IPS-15b (cell line): ENCODE data around the gene ACVRL1.

Source experiments
- H3K27me3 ChIP-seq: one replicate; pipeline ENCODE4 v1.6.1; 2013; ENCODE audit warnings: low read length; ENCODE audit not compliant: control insufficient read depth, insufficient read depth
- H3K36me3 ChIP-seq: one replicate; pipeline ENCODE4 v1.6.1; 2013; ENCODE audit warnings: low read length; ENCODE audit not compliant: control insufficient read depth, insufficient read depth
- H3K4me1 ChIP-seq: one replicate; pipeline ENCODE4 v1.6.1; 2013; ENCODE audit warnings: mild to moderate bottlenecking, low read length; ENCODE audit not compliant: control insufficient read depth, insufficient read depth
- H3K4me3 ChIP-seq: one replicate; pipeline ENCODE4 v1.5.1; 2013; ENCODE audit warnings: low read depth, low read length
- H3K9ac ChIP-seq: one replicate; pipeline ENCODE4 v1.6.1; 2013; ENCODE audit warnings: low read depth, mild to moderate bottlenecking, low read length
- H3K9me3 ChIP-seq: one replicate; pipeline ENCODE4 v1.6.1; 2013; ENCODE audit warnings: mild to moderate bottlenecking, low read length; ENCODE audit not compliant: control insufficient read depth, insufficient read depth

Gene ACVRL1

GRCh38 chr12:51890511-51891171 is 16.7 kb upstream of the ACVRL1 start:
- Histone ChIP-seq H3K9me3 (no peaks in the 10 kb centered on the region), H3K4me3 (no peak overlapping the region), H3K27me3 (peaks cover 14% of the 10 kb centered on the region), H3K36me3 (no peaks in the 10 kb centered on the region), H3K9ac (no peak overlapping the region), H3K4me1 (peaks cover 2% of the 10 kb centered on the region)

- Histone ChIP-seq H3K9ac (no peak overlapping the region), H3K27me3 (peaks cover 14% of the 10 kb centered on the region), H3K36me3 (no peaks in the 10 kb centered on the region), H3K9me3 (no peaks in the 10 kb centered on the region), H3K4me1 (peaks cover 2% of the 10 kb centered on the region), H3K4me3 (no peak overlapping the region)
These were observed 15.5 kb upstream of the ACVRL1 start for GRCh38 chr12:51891843-51892242.

GRCh38 chr12:51893786-51894185 is 13.5 kb upstream of the ACVRL1 start:
- H3K4me3 ChIP-seq: no peak overlapping the region
- peaks cover 2% of the 10 kb centered on the region for H3K4me1 ChIP-seq
- H3K9ac ChIP-seq: no peak overlapping the region
- H3K9me3 ChIP-seq: no peaks in the 10 kb centered on the region
- peaks cover 6% of the 10 kb centered on the region for H3K27me3 ChIP-seq
- no peaks in the 10 kb centered on the region for H3K36me3 ChIP-seq

- Histone ChIP-seq H3K4me1 (no peaks in the 10 kb centered on the region), H3K36me3 (no peaks in the 10 kb centered on the region), H3K27me3 (peaks cover 2% of the 10 kb centered on the region), H3K9ac (no peak overlapping the region), H3K4me3 (no peak overlapping the region), H3K9me3 (no peaks in the 10 kb centered on the region)
These were observed 11.7 kb upstream of the ACVRL1 start for GRCh38 chr12:51895378-51896135.

- Histone ChIP-seq H3K36me3 (no peaks in the 10 kb centered on the region), H3K9ac (no peak overlapping the region), H3K4me3 (no peak overlapping the region), H3K4me1 (no peaks in the 10 kb centered on the region), H3K27me3 (peaks cover 2% of the 10 kb centered on the region), H3K9me3 (no peaks in the 10 kb centered on the region)
These were observed 11.1 kb upstream of the ACVRL1 start for GRCh38 chr12:51896236-51896635.

GRCh38 chr12:51897181-51897580 is 10.1 kb upstream of the ACVRL1 start:
- Histone ChIP-seq H3K4me3 (no peak overlapping the region), H3K9me3 (no peaks in the 10 kb centered on the region), H3K27me3 (peaks cover 2% of the 10 kb centered on the region), H3K4me1 (no peaks in the 10 kb centered on the region), H3K36me3 (no peaks in the 10 kb centered on the region), H3K9ac (no peak overlapping the region)

GRCh38 chr12:51898506-51898905 is 8.8 kb upstream of the ACVRL1 start:
- no peak overlapping the region for H3K9ac ChIP-seq
- H3K4me1 ChIP-seq: no peaks in the 10 kb centered on the region
- H3K4me3 ChIP-seq: no peak overlapping the region
- no peaks in the 10 kb centered on the region for H3K36me3 ChIP-seq
- peaks cover 2% of the 10 kb centered on the region for H3K27me3 ChIP-seq
- no peaks in the 10 kb centered on the region for H3K9me3 ChIP-seq

- Histone ChIP-seq H3K4me1 (no peaks in the 10 kb centered on the region), H3K36me3 (no peaks in the 10 kb centered on the region), H3K27me3 (peaks cover 2% of the 10 kb centered on the region), H3K4me3 (no peak overlapping the region), H3K9me3 (no peaks in the 10 kb centered on the region), H3K9ac (no peak overlapping the region)
These were observed 8.4 kb upstream of the ACVRL1 start for GRCh38 chr12:51898937-51899336.

- no peaks in the 10 kb centered on the region for H3K36me3 ChIP-seq
- no peaks in the 10 kb centered on the region for H3K4me1 ChIP-seq
- H3K27me3 ChIP-seq: peaks cover 6% of the 10 kb centered on the region
- no peaks in the 10 kb centered on the region for H3K9me3 ChIP-seq
- no peak overlapping the region for H3K4me3 ChIP-seq
- no peak overlapping the region for H3K9ac ChIP-seq
These were observed 6.9 kb upstream of the ACVRL1 start for GRCh38 chr12:51900323-51900889.

GRCh38 chr12:51901121-51901817 is 6.0 kb upstream of the ACVRL1 start:
- Histone ChIP-seq H3K36me3 (no peaks in the 10 kb centered on the region), H3K27me3 (peaks cover 12% of the 10 kb centered on the region), H3K9me3 (no peaks in the 10 kb centered on the region), H3K9ac (no peak overlapping the region), H3K4me1 (no peaks in the 10 kb centered on the region), H3K4me3 (no peak overlapping the region)

GRCh38 chr12:51901881-51902280 is 5.4 kb upstream of the ACVRL1 start:
- H3K27me3 ChIP-seq: peaks cover 18% of the 10 kb centered on the region
- H3K4me1 ChIP-seq: no peaks in the 10 kb centered on the region
- H3K9me3 ChIP-seq: no peaks in the 10 kb centered on the region
- no peak overlapping the region for H3K4me3 ChIP-seq
- no peak overlapping the region for H3K9ac ChIP-seq
- H3K36me3 ChIP-seq: no peaks in the 10 kb centered on the region
